HG02970 (cell line): Measurements from ENCODE around the gene NRL.
"Not testable (repeated sequence)": the region's sequence is repeated elsewhere in the genome, so short reads cannot be mapped to it uniquely, and the experiment has no call there.

ENCODE experiments used
- ATAC-seq: cut with Tn5 transposase; IDR thresholded peaks from one replicate; pipeline ENCODE4 v1.9.1; 2021; ENCODE audit warnings: mild to moderate bottlenecking, moderate library complexity, moderate number of reproducible peaks; ENCODE audit not compliant: unreplicated experiment, low FRiP score

Gene NRL

DNA sequence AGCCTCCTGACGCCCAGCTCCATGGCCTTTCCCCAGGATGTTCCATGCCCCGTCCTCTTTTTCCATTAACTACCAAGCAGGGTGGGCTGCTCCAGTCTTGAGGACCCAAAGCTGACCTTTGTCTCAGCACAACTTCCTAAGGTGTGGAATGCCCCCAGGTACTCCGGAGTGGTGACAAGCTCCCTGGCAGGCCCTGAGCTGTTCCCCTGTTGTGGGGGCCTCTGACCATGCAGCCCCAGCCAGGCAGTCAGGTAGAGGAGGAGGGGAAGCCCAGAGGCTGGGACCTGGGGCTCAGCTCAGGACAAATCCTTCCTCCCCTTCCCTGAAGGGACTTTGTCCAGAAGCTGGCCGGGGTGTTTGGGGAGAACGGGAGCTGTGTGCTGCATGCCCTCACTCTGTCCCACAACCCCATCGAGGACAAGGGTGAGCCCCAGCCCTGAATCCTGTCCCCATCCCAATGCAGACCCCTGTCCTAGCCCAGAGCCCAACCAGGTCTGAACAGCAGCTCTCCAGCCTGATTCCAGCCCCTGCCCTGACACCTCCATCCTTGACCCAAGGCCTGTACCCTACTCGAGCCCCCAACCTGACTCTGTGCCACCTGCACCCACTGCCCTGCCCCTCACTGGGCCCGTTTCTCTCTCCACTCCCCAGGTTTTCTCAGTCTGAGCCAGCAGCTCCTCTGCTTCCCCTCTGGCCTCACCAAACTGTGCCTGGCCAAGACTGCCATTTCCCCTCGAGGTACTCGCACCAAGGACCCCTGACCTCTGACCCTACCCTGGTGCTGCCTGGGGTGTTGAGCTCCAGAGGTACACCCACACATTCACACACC, 58.6 kb downstream of the NRL start:
- no peak for ATAC-seq

GRCh38 chr14:24054646-24055045, 60.1 kb downstream of the NRL start:
- no peak for ATAC-seq

GRCh38 chr14:24054324-24054641, 60.5 kb downstream of the NRL start:
- no peak for ATAC-seq

- no peak for ATAC-seq
Observed at GRCh38 chr14:24053548-24054323, 61.0 kb downstream of the NRL start.

DNA sequence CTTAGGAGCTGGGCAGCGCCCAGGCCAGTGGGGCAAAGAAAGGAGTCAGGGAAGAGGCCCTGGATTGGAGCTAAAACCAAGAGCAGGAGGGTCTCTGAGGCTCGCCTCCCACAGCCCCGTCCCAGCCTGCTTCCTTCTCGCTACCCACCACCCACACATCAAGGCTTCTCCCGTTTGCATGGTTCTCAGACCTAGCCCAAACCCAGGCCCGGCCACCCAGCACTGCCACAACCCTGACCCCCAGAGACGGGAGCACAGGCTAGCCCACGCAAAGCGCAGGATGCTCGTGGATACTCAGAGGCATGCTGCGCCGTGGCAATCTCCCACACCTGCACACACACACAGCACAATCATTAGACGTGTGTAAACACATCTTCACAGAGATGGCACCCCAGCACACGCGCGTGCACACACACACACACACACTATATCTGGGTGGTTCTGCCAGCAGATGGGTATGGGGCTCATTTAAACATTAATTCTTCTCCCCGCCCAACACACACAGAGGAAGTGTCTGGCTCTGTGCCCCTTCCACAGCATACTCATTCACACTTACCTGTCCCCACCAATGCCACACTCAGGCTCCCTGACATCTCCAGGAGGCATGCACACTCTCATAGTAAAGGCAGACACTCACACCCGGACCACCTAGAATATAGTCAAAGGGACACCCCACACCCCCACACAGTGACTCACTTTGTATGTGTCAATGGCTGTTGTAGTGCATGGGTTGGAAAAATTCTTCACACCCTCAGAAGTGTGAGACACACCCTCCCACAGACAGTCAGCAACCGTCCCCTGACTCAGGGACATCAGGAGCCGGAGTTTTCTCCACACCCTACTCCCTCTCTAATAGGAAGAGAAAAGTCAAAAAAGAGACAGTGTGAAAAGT, 61.8 kb downstream of the NRL start:
- no peak for ATAC-seq

GRCh38 chr14:24051789-24052655, 62.7 kb downstream of the NRL start, which contains the start of gene CARMIL3:
Gene CARMIL3, plus strand, starts transcription at chr14:24052009. Its CDS starts 145 bp downstream, at chr14:24052154.
- ATAC-seq, result peak; percentile 60

DNA sequence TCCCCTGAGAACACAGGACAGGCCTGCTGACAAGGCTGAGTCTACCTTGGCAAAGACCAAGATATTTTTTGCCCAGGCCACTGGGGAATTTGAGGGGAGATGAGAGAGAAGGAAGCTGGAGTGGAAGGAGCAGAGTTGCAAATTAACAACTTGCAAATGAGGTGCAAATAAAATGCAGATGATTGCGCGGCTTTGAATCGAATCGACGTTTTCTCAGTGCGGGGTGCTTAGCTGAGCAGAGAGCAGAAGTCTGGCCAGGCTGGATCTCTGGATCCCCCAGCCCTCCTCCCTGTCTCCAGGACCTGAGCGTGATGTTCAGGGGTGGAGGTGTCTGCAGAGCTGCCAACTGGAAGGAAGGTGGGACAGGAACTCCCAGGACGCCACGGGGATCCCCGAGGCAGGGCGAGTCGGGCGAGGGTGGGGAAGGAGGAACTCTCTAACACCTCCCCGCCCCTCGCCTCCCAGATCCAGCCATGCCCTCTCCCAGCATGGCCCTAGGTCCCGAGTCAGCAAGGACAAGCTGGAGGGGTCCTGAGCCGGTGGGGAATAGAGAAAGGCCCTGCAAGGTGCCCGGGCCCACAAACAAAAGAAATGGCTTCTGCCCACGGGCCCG, 63.5 kb downstream of the NRL start:
- peak; percentile 9 for ATAC-seq

DNA sequence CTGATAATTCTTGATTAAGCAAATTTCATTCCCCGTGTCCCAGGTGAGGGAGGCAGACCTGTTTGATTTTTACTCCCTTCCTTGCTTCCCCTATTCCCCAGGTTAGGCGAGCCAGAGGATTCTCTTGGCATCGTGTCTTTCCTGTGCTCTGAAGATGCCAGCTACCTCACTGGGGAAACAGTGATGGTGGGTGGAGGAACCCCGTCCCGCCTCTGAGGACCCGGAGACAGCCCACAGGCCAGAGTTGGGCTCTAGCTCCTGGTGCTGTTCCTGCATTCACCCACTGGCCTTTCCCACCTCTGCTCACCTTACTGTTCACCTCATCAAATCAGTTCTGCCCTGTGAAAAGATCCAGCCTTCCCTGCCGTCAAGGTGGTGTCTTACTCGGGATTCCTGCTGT, 64.0 kb downstream of the NRL start:
- not testable (repeated sequence) for ATAC-seq

DNA sequence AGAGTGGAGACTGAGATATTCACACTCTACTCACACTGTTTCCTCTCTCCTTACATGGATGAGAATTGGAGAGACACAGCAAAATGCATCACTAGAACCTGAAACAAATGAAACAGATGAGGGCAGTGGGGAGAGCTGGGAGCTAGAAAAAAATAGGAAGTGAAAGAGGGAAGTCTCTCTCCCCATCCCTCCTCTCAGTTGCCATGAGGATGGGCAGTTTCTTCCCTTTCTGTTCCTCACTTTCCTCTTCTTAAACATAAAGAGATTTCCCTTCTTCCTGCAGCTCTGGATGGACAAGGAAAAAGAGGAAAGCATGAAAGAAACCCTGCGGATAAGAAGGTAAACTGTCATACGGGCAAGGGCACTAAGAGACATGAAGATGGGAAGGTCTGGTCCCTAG, 65.7 kb downstream of the NRL start:
- ATAC-seq, result not testable (repeated sequence)

DNA sequence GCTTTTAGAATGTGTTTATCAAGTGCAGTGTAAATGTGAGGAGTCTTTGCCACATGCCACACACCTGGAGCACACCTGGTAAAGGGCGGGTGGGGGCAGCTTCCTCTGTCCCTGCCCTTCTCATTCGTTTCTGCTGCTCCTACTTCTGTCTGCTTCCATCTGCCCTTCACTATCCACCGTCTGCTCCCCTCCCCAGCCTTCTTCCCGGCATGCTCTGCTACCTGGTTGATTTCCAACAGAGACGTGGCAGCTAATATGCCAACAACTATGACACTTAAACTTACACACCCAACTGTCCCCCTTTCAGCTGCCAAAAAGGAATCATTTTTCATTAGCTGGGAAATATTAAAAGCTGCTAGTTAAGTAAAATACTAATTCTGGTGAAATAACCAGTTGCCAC, 72.0 kb downstream of the NRL start:
- no peak for ATAC-seq

GRCh38 chr14:24040692-24041091, 74.1 kb downstream of the NRL start:
- no peak for ATAC-seq

GRCh38 chr14:24038686-24039085, 76.1 kb downstream of the NRL start:
- ATAC-seq, result no peak

- no peak for ATAC-seq
Observed at GRCh38 chr14:24037658-24038037, 77.1 kb downstream of the NRL start.

DNA sequence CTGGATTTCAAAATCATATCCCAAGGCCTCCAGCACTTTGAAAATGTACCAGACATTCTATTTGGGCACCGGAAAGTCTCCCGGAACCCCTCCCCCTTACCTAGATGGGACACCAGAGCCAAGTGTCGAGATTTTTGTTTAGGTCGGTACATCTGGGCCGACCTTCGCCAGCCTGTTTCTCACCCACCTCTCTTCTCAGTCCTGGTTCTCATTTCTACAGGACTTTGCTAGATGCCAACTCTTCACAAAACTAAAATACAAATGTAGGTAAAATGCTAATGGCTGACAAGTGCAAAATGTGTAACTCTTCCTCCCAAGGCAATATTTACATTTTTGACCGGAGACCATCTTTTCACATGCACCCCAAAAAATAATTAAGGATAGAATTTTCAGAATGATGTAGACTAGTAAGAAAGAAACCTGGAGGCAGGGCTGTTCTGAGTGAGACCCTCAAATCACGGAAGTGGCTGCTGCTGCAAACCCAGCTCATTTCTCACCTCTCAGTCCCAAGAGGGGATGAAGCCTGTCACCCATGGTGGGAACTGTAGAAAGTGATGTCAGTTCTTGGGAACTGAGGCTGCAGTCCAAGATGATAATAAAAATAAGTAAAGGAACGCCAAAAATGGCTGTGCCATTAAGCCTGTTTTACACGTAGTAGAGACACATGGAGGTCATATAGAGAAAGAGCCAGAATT, 77.6 kb downstream of the NRL start:
- ATAC-seq, result not testable (repeated sequence)

DNA sequence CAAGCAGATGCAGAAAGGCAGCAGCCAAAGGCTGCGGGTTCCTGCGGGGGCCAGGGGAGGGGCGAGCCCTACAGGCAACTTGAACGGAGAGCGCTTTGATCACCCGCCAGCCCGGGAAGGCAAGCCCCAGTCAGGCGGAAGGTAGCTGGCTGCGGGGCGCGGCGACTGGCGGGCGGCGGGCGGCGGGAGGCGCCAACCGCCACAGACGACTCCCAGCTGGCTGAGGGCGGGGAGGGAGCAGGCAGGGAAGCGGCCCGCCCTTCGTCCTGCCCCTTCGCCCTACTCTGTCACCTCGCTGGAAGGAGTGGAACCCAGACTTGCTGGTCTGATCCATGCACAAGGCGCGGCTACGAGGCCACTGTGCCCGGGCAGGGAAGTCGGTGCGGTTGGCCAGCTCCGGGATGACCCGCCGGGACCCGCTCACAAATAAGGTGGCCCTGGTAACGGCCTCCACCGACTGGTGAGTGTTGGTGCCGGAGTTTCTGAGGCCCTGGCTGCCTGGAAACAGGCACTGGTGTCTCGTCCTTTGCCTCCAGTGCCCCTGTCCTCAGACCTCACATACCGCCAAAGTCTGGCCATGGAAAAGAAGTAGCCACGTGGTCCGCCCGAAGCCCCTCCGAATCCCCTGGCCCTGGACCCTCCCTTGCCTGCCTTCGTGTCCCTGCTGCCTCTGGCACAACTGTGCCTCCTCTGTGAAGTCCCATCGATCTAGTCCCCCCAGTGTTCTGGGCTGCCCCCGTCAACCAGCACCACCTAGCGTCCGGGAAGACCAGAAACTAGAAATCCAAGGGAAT, 78.4 kb downstream of the NRL start:
- no peak for ATAC-seq

- not testable (repeated sequence) for ATAC-seq
Observed at GRCh38 chr14:24035769-24036168, 79.0 kb downstream of the NRL start.

- no peak for ATAC-seq
Observed at GRCh38 chr14:24032727-24033418, 81.9 kb downstream of the NRL start.
